ENCODE results near the gene KCNH8.

KCNH8 gene

DNA sequence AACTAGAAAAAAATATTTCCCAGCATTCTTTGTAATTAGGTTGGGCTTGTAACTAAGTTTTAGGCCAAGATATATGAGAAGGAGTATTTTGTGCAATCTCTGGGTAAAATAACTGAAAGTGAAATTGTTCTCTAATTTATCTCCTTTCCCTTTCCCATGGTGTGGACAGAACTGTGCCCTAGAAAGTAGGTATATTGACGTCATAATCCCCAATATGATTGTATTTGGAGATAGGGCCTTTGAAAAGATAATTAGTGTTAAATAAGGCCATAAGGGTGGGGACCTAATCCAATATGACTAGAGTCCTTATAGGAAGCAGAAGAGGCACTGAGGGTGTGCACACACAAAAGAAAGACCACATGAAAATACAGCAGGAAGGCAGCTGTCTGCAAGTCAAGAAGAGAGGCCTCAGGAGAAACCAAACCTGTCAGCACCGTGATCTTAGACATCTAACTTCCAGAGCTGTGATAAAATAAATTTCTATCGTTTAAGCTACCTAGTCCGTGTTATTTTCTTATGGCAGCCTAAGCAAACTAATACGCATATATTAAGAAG, 106.6 kb downstream of the KCNH8 start:
- DNase-seq = no peak

DNA sequence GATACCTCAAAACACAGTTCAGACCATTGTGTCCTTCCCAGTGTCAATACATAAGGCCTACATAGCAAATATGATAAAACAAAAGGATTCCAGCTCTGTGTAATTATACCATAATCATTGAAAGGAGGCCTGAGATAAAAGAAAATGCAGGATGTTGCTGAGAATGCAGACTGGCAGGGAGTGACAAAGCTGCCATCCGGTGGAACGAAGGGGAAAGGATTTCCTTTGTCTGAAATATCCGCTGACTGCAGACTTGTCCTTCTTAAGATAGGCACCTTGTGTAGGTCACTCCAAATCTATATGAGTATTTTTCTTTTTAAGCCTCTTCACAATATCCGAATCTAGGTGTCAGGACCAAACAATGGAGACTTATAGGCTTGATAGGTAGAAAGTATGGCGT, 108.0 kb downstream of the KCNH8 start:
- DNase-seq = no peak

DNA sequence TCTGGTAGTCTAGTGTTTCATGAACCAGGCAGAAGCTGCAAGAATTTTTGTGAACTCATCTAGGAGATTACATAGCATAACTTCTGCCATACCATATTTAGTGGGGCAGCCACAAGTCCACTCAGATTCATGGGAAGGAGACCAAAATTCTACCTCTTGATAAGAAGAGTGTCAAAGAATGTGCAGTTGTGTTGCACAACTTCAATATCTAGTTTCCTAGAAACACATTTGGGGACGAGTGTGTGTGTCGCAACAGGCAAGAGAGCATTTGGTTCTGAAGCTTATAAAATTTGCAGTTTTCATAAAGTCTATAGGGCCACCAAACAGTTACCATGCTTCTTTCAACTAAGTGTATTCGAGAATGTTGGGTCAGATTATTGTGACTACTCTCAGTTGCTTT, 115.3 kb downstream of the KCNH8 start:
- DNase-seq = no peak

DNA sequence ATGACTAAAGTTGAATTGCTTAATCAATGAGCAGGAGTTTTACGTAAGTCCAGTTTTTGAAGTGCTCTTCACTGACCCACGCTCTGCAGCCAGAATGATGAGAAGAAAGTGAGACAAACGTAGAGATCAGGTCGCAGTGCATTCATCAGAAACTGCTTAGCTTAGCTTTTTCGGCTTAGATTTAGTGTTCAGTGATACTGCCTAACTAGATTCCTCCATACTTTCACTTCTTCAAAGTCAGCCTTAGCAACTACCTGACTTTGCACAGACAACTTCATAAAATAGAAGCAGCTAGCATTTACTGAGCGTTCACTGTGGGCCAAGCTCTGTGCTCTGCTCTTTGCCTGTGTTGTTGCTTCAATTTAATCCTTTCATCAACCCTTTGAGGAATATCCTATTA, 116.1 kb downstream of the KCNH8 start:
- DNase-seq = no peak

DNA sequence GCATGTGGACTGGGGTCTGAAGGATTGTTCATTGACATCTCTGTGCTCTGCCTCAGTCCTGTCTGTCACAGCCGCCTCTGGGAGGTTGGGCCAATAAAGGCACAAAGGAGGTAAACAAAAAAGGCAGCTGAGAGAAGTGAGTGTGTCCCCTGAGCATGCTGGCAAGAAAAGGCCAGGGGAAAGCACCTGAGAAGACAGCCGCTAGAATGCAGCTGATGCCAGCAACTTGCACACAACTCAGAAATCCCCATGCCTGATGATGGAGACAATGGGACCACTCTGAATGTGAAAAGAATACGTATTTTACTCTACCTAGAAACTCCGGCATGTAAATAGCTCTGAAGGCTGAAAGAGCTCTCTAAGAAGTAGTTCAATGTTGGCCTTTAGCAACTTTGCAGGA, 118.7 kb downstream of the KCNH8 start:
- no peak for DNase-seq

DNA sequence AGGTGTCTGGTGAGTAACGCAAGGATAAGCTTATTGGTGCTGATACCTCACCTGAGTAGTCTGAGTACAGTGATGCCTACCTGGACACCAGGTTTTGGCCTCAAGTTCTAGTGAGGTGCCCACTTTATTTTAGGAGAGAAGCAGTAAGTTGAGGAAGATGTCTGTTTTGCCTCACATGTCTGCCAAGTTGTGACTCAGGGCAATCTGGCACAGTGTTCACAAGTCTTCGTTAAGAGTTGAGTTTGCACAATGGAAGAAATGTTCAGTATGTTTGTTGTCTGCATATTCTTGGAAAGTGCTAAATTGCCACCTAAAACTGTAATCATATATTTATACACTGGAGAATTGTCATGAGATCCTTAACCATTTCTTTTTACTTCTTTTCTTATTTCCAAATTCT, 122.2 kb downstream of the KCNH8 start:
- DNase-seq = no peak

DNA sequence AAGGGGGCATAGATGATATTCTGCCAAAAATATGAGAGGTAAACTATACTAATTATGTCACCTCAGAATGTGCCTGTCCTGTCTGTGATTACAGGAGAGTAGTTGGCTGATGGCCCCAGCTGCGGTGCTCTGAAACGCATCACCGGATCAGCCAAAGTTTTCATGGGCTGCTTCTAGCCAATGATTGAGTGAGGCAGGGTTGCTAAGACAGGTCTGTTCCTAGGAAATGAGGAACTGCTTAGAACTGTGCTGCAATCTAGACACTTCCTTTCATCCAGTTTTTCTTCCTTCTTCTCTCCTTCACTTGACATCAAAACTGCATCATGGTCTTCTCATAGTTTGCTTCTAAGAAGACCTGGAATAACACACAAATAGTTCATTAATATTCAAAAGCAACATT, 124.0 kb downstream of the KCNH8 start:
- no peak for DNase-seq

DNA sequence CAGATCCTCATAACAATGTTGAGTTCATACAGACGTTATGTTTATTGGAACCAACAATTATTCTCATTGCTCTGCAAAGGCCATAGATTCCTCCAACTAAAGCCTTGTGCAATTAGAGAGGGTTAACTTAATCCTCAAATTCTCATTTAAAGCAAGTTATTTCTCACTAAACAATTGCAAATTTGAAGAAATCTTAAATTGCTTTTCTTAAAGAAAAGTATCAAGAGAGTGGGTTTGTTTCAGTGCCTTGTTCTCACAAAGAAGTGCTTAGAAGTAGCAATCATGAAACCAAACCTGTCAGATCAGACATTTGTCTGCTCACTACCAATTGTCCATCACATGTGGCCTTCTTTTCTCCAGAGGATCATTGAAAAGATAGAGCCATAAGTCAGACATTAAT, 124.8 kb downstream of the KCNH8 start:
- DNase-seq = no peak

DNA sequence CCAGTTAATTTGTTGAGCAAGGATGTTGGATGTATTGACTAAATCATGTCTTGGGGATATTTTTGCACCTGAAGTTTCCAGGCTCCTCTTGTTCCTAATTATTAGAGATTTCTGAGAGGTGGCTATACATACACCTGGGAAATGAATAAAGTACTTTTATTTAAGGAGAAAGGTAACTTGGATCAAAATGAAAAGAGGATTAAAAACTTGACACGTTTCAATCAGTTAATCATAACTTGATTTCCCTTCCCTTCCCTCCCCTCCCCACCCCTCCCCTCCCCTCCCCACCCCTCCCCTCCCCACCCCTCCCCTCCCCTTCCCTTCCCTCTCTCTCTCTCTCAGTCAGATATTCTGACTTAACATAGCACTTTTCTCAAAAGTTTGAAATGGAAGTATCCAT, 126.3 kb downstream of the KCNH8 start:
- DNase-seq = no peak

DNA sequence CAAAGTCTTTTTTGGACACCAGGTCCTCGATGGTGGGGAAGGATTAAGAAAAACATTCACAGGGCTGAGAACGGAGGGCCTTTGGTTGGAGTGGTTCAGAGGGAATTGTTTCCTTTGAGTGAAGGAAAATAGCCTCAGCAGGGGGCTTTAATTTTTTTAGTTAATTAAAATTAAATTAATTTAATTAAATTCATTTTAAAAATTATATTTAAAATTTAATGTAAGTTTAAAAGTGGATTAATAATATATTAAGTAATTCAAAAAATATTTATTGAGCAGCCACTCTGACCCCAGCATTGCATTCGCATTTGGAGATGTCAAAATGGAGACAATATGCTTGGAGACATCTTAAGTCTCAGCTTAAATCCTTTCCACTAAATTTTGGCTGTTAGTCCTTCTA, 136.7 kb downstream of the KCNH8 start:
- no peak for DNase-seq

DNA sequence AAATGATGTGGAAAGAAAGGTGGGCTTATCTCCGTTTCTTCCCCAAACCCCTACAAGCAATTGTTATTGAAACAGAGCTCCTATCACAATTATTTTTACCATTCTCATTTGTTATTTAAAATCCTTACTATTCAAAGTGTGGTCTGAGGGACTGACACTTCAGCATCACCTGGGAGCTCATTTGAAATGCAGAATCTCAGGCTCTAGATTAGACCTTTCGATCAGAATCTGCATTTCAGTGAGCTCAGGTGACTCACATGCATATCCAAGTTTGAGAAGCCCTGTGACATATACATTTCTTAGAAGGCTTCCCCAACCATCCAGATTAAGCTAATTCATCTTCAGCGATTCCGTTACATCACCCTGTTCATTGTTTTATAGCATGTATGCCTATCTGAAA, 145.0 kb downstream of the KCNH8 start:
- no peak for DNase-seq

DNA sequence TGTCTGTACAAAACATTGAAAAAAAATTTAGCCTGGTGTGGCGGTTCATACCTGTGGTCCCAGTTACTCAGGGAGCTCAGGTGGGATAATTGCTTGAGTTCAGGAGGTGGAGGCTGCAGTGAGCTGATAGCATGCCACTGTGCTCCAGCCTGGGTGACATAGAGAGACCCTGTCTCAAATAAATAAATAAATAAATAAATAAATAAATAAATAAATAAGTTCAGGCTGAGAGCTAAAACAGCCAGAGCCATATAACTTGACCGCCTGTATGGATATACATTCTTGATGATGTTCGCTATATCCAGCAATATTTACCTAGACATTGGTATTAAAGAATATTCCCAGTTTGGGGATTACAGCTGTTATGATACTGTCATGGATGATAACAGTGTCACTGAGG, 146.9 kb downstream of the KCNH8 start:
- DNase-seq = no peak

DNA sequence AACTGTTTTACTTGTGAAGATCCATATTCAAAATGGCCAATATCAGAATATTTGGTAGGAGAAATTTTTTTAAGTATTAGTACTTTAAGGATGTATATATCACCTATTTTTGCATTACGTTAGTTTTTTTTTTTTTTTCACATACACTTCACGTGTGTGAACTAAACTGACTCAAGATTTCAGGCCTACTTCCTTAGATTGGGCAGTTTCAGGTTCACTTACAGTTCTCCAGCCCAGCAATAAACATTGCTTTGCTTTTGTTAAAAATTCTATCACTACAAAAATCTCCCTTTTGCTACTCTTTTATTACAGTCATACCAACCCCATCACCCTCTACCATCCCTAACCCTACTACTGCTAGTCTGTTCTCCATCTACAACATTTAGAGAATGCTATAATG, 183.6 kb downstream of the KCNH8 start:
- DNase-seq = no peak

DNA sequence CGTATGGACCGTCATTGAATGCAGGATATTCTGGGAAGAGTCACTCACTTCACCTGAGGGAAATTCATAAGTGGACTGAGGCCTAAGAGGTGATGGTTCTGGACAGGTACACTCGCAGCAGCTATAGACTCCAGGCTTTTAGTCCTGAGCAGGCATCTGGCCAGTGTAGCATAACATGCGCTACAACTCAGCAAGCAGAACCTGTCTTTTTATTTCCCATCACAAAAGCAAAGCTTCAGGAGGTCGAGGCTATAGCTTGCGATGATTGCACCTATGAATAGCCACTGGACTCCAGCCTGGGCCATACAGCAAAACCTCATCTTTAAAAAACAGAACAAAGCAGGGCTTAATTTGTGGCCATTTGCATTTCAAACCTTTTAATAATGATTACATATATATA, 185.8 kb downstream of the KCNH8 start:
- DNase-seq = no peak

DNA sequence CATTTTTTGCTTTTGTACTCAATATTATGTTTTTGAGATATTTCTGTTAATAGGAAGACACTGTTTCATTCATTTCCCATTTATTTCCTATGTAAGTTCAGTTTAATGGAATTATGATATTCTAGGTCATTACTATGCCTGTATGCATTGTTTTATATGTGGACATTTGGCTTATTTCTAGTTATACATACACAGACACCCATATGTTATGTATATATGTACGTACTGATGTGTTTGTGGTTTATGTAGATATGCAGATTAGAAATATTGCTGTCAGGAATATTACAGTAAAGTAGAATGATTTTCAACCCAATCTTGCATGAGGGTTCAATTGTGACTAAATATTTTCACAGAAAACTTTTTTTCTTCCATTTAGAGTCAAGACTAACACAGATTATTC, 190.5 kb downstream of the KCNH8 start:
- no peak for DNase-seq

DNA sequence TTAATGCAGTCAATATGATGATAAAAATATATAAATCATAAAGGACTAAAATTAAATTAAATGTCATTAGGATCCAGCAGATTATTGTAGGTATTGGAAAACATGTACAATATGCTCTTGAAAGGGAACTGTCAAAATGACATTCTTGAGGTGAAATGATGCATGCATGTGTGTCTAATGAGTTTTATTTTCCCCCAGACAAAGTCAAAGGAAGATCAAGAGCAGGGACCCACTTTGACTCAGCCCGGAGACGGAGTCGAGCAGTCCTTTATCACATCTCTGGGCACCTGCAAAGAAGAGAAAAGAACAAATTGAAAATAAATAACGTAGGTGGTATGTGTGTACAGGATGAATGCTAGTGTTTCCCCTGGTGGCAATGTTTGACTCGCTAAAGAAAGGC, 194.1 kb downstream of the KCNH8 start:
- no peak for DNase-seq

DNA sequence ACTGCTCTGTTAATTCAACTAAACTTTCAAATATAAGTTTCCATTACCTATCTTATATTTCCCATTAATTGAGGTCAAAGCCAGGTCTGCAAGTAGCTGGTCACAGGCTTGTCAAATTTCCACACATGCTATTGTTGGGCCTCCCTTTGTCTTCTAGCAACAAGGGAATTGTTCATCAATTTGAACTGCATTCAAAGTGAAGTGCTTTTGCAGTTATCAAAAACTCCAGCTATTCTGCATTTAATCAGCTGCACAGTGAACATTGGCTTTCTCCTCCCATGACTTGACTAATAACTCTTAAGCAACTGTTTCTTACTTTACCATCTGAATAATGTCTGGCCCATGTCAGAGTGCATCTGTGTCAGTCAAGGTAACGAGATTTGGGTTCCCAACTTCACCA, 198.4 kb downstream of the KCNH8 start:
- DNase-seq = no peak

DNA sequence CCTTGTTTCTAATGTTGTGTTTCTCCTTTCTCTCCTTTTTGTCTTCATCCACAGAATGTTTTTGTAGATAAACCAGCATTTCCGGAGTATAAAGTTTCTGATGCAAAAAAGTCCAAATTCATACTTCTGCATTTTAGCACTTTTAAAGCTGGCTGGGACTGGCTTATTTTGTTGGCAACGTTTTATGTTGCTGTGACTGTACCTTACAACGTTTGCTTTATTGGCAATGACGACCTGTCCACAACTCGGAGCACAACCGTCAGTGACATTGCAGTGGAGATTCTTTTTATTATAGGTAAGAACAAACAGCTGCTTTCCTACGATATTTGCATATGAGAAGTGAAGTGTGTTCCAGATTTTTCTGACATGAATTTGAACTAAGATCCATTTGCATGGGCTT, 199.4 kb downstream of the KCNH8 start:
- no peak for DNase-seq

DNA sequence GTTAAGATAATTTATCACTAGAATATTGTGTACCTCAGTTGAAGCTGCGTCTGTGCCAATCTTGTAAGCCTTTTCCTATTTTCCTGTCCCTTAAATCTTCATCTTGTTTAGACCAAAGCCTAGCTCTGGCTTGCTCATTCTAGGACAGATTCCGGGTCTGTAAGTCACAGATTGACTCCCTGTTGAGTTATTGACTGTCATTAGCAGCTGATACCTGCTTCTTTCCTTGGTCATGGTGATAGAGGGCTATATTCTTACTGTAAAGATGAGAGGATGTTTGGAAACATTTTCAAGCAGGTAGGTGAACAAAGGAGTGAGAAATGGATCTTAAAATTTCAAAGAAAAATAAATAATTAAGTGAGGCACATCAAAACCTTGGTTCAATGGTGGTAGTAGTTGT, 200.2 kb downstream of the KCNH8 start:
- no peak for DNase-seq

DNA sequence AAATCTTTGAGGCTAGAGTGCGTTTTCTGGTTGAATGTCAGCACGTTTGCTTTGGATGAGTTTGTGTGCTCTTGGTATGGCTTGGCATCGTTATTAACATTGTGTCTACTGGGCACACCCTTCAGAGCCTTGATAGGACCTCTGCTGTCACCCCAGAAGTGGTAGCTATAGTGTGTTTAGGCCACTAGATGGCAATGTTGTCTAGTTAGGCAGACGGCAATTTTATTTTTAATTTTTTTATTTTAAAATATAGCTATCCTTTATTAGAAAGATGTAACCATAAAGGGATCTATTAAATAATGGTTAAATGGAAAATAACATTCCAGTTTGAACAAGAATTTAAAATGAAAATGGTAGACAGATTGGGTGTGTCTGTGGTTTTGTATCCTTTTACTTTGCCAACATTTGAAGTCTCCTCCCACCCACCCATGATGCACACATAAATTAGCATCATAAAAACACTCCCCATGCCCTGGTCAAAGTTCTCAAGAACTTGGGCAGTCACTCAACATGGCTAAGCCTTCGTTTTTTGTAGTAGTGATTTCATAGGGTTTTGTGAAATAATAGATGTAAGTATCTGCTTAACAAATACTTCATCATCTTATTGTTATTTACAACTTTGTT, 200.7 kb downstream of the KCNH8 start:
- no peak for DNase-seq

DNA sequence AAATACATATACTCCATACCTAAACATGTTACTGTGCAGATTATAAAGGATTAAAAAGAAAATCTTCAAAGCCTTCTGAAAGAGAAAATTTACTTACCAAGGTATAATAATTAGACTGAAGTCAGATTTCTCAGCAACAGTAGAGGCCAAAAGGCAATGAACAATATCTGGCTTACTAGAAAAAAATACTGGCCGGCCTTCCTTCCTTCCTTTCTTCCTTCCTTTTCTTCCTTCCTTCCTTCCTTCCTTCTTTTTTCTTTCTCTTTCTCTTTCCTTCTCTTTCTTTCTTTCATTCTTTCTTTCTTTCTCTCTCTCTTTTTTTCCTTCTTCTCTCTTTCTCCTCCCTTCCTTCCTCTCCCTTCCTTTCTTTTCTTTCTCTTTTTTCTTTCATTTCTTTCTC, 209.6 kb downstream of the KCNH8 start:
- no peak for DNase-seq

DNA sequence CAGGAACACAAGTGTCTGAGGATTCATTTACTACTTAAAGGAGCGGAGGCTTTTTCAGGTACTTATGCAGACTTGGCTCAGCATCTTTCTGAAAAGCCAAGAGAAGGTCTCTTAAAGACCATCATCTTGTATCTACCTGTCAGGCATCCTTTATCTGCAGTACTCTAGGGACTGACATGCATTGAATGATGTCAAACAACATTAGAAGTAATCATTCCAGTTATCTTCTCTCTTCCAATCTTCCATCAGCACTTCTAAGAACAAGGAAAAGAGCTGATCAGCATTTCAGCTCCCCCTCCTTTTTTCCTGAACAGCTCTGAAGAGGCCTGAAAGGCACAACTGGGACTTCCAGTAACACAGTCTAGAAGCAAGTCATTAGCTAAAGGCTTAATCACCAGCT, 214.8 kb downstream of the KCNH8 start:
- DNase-seq = no peak

DNA sequence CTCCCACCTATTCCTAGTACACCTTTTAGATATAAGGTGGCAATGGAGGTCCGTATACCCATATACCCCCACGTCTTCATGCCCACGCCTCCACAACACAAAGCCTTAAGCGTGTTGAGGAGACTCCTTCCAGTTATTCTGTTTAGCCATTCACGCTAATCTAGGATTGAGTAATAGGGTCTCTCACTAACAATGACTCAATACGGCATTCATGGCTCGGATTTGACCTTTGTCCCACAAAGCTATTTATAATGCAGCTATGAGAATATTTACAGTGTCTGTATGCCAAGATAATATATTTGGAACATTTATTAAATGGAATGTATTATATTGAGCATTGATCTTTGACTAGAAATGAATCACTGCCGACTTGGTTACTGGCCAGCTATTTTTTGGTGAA, 215.8 kb downstream of the KCNH8 start:
- DNase-seq = no peak

DNA sequence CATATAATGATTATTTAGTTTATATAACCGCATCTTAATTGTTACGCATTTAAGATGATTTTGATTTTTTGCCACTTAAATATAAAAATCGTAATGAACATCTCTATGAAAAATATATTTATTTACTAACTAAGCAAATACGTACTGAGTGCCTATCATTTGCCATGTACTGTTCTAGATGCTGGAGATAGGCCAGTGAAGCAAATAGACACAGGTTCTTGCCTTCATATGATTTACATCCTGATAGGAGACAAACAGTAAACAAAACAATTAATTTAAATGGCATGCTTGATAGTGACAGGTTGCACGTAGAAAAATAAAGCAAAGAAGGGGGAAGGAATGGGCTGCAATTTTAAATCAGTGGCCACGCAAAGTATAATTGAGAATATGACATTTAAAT, 217.2 kb downstream of the KCNH8 start:
- DNase-seq = no peak

DNA sequence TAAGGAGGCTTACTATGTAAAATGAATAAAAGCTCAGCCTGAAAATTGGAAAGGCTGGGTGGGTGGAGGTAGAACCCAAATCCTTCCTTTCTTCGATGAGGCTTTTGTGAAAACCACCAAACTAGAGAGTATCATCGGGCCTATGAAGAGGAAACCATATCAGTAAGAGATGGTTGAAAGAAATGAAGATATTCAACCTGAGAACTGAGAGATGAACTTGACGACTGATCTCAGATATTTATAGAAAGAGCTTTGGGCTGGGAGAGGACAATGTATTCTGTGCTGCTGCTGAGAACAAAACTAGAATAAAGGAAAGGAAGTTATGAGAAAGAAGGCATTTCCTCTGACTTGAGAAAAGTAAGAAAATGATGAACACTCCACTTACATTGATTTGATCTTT, 236.6 kb downstream of the KCNH8 start:
- DNase-seq = no peak

DNA sequence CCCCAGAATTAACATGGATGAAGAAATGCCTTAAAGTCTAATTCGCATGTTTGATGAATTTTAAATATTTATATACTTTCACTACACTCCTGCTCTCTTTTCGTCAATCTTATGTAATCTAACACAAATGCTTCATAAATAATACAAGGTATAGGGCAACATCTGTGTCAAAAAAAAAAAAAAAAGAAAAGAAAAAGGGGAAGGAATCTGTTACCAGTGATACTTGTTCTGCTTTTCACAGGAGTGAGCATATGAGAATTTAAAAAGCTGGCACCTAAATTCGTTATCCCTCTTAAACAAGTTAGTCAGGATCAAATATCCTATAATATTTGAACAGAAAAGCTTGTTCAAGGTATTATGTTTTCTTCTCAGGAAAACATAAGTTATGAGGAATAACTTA, 243.8 kb downstream of the KCNH8 start:
- DNase-seq = no peak
